HG03342 (cell line): ENCODE results near the gene EVX2.

ENCODE experiments used
- ATAC-seq: cut with Tn5 transposase; IDR thresholded peaks from one replicate; pipeline ENCODE4 v1.9.1; 2021; ENCODE audit warnings: mild to moderate bottlenecking, moderate library complexity; ENCODE audit not compliant: unreplicated experiment

The EVX2 gene

DNA sequence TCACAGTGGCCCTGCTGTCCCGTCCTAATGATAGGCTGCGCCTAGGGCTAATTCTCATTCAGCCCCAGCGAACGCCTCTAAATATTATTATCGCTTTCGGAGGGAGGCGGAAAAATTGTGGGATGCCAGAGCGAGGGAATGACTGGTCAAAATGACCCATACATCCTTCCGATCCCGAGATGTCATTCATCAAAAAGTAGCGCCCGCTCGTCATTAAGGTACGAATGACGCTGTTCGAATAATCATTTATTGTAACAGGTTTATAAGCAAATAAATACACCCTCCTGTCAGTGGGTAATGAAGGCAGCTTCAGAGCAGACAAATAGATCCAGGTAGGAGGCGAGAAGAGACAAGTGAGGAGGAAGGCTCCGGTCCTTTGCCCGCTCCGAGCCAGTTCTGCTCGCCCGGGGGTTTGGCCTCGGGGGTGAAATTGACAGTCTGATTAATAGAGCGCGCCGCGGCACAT, at the start of gene EVX2:
Gene EVX2, minus strand, starts transcription at position 167 of the 466 bp plus-strand sequence. CDS start 186 bp downstream, outside the sequence.
- ATAC-seq = no peak

DNA sequence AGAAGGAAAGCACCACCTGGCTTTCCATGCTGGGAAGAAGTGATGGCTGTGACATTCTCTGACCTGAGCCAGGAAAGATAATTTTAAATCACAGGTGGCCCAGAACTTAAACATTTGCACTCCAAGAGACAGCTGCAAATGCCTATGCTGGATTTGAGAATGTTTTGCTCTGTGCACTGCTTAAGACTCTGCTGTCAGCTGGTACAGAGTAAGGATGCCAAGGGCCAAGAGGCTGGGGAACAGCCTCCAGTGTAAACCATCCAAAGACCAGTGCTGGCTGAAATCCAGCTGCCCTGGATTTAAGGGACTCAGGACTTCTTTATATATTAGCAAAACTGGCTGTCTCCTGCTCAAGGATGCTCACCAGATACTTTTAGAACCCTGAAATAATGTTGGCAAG, 49.6 kb upstream of the EVX2 start:
- no peak for ATAC-seq

DNA sequence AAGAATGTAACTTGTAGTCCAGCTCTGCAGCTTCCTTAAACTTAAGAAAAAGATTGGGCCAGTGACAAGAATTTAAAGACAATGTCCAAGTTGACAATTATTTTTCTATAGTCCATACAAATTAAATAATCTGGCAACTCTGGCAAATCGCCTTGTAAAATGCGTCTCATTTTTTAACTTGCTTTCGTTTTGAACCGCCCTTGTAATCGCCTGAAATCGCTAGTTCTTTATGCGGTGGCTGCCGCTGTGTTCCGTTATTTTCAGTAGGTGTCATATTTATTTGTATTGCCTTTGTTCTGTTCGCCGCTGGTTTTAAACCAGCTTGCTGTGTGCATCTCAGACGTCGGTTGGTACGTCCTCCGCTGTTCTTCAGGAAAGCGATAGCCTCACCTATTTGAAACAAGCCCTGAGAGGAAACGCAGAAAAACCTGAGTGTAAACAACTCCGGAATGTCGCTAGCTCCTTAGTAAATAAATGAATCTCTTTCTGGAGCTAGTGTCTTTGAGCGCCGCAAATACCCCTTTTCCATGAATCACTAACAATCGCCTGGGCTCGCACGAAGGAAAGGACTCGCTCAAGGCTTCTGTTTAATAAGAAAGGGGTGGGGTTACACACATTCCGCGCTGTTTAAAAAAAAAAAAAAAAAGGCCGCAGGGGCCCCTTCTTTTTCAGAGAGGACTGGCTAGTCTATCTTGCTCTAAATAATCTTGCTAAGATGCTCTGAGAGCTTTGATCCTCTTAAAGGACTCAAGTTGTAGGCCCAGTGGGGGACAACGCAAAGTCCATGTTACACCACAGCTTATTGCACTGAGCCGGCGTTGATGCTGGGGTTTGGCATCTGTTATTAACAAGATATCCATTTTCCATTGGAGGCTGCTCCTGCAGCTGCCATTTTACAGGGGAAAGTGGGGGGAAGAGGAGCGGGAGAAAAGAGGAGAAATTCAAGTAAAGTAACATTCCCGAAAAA, 48.7 kb upstream of the EVX2 start:
- no peak for ATAC-seq

DNA sequence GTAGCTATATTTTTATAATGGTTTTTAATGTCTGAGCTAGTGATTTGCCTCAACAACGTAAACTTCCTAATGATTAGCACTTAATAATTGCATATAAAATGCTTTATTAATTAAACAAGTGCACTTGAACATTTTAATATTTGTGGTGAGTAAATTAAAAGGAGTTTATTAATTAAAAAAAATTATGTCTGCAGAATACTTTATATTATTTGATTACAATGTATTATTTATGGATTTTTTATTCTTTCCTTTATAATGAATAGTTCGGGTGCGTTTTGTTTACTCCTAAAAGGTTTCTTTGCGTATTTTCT, 48.0 kb upstream of the EVX2 start:
- no peak for ATAC-seq

DNA sequence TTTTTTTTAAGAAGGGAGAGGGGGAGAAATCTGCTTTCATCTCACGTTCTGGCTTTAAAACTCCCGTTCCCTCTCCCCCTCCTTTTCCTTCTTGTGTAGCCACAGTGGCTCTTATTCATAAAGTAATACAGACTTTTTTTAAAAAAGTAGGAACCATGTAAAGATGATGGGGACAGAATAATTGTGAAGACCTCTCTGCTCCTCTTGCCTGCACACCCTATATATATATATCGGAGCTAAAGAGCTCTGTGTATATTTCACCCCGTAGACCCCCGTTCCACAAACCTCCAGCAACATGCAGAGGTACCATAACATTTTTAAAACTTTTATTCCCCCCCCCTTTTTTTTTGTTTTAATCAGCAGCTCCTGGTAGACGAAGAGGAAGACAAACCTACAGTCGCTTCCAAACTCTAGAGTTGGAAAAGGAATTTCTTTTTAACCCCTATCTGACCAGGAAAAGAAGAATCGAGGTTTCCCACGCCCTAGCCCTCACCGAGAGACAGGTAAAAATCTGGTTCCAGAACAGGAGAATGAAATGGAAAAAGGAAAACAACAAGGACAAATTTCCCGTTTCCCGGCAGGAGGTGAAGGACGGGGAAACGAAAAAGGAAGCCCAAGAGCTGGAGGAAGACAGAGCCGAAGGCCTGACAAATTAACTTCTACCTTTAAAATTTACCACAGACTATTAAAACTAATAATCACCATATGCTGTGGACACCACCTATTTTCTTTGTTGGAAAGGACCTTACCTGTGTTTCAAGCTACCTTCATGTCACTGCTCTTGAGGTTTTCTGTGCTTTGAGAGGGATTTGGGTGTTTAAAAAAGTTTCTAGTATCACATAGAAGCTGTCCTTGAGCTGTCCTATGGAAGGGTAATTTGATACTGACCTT, 47.4 kb upstream of the EVX2 start:
- ATAC-seq = no peak

DNA sequence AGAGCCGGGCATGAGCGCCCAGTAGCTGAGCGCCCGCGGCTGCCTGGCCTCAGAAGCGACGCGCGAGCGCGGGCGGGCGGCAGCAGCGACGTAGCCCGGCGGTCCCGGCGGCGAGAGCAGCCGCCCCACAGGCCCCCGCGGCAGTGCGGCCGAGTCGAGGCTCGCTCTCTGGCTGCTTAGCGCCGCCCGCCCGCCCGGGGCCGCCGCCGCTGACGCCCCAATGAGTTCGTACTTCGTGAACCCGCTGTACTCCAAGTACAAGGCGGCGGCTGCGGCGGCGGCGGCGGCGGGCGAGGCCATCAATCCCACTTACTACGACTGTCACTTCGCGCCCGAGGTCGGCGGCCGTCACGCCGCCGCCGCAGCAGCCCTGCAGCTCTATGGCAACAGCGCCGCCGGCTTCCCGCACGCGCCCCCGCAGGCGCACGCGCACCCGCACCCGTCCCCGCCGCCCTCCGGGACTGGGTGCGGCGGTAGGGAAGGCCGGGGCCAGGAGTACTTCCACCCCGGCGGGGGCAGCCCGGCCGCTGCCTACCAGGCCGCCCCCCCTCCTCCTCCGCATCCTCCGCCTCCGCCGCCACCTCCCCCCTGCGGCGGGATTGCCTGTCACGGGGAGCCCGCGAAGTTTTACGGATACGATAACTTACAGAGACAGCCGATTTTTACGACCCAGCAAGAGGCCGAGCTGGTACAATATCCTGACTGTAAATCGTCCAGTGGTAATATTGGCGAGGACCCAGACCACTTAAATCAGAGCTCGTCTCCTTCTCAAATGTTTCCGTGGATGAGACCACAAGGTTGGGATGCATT, 46.6 kb upstream of the EVX2 start:
- ATAC-seq = no peak

DNA sequence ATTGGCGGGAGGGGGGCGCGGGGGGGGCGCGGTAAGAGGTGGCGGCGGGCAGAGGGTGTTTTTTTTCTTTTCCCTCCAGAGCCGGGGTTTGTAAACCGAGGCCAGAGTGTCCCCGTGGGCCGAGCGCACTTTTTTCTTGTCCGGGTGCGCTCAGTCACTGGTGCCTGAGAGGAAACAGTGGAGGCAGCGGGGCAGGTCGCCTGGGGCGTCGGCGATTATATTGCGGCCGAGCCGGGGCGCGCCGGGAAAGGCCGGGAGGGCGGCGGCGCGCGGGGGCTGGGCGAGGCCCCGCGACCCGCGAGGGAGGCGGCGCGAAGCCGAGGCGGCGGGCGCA, 46.0 kb upstream of the EVX2 start:
- ATAC-seq = no peak

DNA sequence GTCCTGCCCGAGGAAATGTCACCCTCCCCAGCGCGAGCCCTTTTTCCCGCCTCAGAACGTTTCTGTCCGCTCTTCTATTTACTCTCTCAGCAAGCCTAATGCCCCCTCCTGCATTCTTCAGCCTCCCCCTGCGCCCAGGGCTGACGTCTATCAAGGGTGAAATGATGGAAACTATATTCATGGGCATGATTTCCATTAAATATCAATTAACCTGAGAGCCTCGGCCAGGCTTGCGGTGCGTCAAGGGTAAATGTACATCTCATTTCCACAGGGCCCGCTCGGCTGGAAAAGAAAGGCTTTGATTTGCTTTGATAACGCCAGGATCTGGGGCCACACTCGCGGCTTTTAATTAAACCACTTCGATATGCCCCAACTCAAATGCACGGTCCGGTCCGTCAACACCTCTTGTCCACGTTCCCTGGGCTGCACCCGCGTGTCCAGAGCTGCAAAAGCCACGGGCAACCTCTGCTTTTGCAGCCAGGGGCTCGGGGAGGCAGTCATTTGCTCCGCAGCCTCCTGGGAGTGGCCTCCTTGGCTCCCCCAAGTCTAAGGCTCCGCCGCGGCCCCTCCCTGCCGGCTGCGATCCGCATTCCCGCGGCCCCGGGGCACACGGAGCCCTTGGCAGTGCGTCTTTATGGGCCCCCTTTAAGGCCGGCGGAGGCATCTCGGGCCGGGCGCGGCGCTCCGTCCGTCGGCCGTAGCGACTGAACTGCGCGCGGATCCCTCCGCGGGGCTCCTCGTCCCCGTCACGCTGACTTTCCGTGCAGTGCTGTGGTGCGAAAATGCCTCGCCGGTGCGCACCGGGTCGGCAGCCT, 45.4 kb upstream of the EVX2 start, which contains the start of gene HOXD8:
Gene HOXD8, plus strand, starts transcription at position 724 of the 815 bp plus-strand sequence. CDS start 662 bp downstream, outside the sequence.
- ATAC-seq = no peak

DNA sequence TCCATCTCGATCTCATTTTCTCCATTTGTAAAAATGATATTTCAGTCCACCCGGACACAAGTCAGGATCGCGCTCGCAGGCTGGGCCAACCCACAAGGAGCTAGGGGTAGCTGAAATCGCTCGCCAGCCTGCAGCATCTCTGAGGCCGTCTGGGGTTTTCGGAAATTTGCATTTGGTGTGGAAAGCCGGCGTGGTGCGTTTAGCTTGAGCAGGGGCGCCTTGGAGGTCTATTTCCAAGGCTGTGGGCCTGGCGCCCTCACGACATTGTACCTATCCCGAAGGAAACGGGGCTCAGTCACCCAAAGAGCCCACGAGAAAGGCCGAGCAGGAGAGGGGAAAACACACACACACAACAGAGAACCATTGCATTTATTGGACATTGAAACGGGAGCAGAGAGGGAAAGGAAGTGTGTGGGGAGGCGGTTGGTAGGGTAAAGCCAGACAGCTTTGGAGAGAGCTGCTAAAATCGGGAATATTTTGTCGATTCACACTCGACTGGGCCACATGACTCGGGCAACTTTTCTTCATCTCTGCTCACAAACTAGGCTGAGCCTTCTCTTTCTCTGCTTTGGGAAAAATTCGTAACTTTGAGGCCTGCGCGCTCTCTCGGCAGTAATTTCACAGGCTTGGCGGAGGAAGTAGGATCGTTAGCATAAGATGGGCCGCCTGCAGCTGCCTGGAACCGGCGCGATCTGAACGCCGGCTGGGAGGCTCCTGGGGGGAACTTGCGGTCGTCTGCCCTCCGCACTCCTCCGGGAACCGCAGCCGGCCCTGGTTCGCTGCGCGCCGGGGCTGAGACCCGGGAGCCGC, 44.6 kb upstream of the EVX2 start:
- no peak for ATAC-seq

DNA sequence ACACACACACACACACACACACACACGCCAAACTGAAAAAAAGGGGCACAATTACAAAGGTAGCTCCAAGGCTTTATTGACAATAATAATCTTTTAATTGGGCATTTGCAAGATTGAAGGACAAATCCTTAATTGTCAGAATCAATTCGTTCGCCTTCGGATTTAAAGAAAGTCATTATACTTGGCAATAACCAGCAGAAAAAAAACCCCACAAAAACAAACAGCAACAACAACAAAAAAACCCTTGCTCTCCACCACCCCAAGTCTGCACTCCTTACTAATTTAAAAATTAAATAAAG, 44.0 kb upstream of the EVX2 start:
- ATAC-seq = no peak

DNA sequence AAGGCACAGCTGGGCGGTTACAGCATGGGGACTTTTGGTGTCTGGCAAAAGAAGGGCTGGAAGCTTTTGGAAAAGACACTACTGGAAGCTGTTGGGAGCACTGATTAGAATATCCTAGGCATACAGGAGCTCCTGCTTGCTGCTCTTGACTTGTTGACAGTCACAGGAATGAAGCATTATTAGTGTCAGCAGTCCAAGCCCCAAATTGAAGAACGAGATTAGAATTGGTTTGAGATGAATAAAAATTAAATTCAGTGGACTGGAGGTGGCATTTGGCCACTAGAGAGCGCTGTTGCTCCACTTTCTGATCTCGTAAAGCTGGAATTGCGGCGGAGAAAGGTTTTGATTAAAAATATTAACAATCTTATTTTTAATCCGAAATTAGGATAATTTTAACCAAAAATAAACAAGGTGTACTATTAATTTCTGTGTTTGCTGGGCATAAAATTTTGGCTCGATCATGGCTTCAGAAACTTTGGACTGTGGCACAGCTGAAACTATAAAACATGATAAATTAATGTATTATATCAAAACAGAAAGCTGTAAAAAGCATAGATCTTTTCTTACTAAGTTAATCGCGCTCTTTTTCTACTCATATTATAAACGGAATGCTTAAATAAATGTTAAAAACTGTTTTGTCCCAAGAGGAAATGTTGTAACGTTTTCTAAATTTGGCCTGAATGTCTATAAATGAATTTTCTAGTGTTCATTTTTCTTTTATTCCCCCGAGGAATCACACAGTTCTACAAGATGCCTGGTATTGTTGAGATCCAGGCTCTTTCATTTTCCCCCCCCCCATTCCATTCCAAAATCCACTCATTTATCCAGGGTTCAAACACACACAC, 43.4 kb upstream of the EVX2 start:
- ATAC-seq = no peak

DNA sequence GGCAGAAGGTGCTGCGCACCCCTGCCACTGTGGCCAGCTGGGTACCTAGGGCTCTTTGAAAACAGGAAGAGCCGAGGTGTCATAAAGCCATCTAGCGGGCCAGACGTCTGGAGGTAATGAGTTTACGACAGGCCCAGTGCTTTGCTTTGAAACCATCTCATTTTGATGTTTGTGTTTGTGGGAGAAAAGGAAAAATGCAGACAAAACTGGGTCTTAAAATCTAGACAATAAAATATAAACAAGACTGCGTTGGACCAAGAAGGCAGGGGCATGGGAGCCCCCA, 42.0 kb upstream of the EVX2 start:
- ATAC-seq = no peak

DNA sequence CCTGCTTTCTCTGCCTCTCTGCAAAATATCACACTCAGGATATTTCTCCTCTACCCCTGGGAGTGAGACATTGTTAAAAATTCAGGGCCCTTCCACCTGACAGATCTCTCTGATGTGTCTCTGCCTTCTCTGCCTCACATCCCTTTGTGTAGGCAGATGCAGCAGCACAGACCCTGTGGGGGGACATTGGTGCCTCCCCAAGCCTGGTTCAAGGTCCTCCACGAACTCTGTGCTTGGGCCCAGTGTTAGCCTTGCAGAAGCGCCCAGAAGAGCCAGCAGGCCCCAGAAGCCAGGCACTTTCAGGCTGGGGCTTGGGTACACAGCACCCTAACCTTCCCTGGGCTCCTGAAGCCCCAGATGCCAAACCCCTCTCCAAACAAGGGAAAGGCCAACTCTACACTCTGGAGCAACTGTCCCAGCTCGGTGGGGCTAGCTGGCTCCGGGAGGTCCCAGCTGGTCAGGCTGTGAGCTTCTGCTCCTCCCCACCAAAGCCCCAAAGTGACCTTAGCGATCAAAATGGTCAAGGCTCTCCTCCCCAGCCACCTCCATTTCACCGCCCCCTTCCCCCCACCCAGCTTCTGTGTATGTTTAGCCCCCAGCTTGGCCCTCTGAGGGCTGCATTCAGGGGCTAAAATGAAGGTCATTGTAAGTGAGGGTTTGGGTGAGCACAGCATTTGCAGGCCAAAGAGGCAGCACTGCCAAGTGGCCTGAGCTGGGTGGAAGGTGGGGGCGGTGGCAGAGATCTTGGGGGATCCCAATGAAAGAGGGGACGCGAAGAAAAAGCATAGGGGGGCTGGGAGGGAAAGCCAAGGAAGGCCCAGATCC, 41.4 kb upstream of the EVX2 start:
- ATAC-seq = no peak

DNA sequence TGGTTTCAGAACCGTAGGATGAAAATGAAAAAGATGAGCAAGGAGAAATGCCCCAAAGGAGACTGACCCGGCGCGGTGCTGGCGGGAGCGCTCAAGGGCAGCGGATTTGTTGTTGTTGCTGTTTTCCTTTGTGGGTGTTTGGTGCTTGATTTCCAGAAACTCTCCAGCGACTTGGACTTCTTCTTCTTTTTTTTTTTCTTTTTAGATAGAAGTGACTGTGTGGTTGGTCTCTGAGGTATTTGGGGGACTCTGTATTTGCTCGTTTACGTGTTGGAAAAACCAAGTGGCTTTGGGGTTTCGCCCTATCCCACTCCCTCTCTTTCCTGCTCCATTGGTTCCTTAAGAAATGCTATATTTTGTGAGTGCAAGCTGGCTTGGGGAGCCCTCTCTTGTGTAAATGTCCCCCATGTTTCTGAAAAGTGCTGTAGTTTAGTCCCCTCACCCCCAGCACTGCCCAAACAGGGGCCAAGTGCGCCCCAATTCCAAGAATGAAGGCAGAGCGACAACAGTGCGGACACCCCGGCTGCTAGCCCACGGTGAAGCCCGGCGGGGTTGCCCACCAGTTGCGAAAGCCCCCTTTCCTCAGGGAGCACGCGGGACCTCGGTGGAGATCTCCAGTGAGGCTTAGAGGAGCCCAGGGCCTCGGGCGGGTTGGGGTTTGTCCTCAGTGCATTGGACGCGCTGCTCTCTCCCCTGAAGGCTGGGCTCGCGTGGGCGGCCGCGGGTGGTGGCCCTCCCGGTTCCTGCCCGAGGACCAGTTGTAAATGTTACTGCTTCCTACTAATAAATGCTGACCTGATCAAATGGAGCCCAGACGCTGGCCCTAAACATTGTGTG, 40.6 kb upstream of the EVX2 start:
- no peak for ATAC-seq

DNA sequence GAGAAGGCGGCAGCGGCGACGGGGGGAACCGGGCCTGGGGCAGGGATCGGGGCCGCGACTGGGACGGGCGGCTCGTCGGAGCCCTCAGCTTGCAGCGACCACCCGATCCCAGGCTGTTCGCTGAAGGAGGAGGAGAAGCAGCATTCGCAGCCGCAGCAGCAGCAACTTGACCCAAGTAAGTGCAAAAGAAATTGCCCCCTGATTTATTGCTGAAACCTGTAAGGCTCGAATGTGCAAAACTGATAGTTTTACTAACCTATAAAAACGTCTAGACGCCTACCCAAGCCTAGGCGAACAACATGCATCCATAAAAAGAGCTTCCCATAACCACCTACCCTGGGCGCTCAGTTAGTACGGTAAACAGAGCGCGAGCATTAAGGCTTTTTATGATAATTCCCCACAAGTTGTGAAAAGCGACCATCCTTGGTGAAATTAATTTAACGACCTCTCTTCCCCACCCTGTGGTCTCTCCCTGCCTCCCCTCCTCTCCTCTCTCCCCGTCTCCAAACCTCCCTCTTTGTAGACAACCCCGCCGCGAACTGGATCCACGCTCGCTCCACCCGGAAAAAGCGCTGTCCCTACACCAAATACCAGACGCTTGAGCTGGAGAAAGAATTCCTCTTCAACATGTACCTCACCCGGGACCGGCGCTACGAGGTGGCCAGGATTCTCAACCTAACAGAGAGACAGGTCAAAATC, 39.8 kb upstream of the EVX2 start:
- ATAC-seq = no peak

DNA sequence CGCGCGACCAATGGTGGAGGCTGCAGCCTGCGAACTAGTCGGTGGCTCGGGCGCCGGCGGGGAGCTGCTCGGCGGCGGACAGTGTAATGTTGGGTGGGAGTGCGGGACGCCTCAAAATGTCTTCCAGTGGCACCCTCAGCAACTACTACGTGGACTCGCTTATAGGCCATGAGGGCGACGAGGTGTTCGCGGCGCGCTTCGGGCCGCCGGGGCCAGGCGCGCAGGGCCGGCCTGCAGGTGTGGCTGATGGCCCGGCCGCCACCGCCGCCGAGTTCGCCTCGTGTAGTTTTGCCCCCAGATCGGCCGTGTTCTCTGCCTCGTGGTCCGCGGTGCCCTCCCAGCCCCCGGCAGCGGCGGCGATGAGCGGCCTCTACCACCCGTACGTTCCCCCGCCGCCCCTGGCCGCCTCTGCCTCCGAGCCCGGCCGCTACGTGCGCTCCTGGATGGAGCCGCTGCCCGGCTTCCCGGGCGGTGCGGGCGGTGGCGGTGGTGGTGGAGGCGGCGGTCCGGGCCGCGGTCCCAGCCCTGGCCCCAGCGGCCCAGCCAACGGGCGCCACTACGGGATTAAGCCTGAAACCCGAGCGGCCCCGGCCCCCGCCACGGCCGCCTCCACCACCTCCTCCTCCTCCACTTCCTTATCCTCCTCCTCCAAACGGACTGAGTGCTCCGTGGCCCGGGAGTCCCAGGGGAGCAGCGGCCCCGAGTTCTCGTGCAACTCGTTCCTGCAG, 39.1 kb upstream of the EVX2 start, which contains the start of gene HOXD9:
Gene HOXD9, plus strand, starts transcription at position 37 of the 728 bp plus-strand sequence. Its CDS starts 50 bp downstream, at position 87.
- ATAC-seq = no peak
